ENCODE measurements around the gene GXYLT1.

The GXYLT1 gene

GRCh38 chr12:42182394-42182793, 37.7 kb upstream of the GXYLT1 start:
- no peak for DNase-seq (ENCODE audit: low read depth)
- no peak for TF ChIP-seq CTCF (IDR thresholded peaks at IDR 0.05; ENCODE audit: low read depth, low read length, missing control alignments)
- in situ Hi-C loops (cut with HindIII; ENCODE audit: low sequenced_read_pairs) = no loop called here
- no peak overlapping the region for H3K4me3 ChIP-seq (ENCODE audit: low read depth, low read length)

- no peak for TF ChIP-seq CTCF (IDR thresholded peaks at IDR 0.05; ENCODE audit: low read depth, low read length, missing control alignments)
- no peak overlapping the region for H3K4me3 ChIP-seq (ENCODE audit: low read depth, low read length)
- DNase-seq (ENCODE audit: low read depth) = no peak
- in situ Hi-C loops (cut with HindIII; ENCODE audit: low sequenced_read_pairs) = no loop called here
Measured at GRCh38 chr12:42180990-42181596, 36.4 kb upstream of the GXYLT1 start.

- no peak for TF ChIP-seq CTCF (IDR thresholded peaks at IDR 0.05; ENCODE audit: low read depth, low read length, missing control alignments)
- no peak for DNase-seq (ENCODE audit: low read depth)
- H3K4me3 ChIP-seq (ENCODE audit: low read depth, low read length) = no peak overlapping the region
- in situ Hi-C loops (cut with HindIII; ENCODE audit: low sequenced_read_pairs) = no loop called here
Measured at GRCh38 chr12:42178101-42178500, 33.4 kb upstream of the GXYLT1 start.

- no peak for TF ChIP-seq CTCF (IDR thresholded peaks at IDR 0.05; ENCODE audit: low read depth, low read length, missing control alignments)
- DNase-seq (ENCODE audit: low read depth) = no peak
- H3K4me3 ChIP-seq (ENCODE audit: low read depth, low read length) = no peak overlapping the region
- in situ Hi-C loops (cut with HindIII; ENCODE audit: low sequenced_read_pairs) = no loop called here
Measured at GRCh38 chr12:42174978-42175377, 30.3 kb upstream of the GXYLT1 start.

GRCh38 chr12:42173961-42174521, 29.4 kb upstream of the GXYLT1 start:
- no peak for TF ChIP-seq CTCF (IDR thresholded peaks at IDR 0.05; ENCODE audit: low read depth, low read length, missing control alignments)
- H3K4me3 ChIP-seq (ENCODE audit: low read depth, low read length) = no peak overlapping the region
- no peak for DNase-seq (ENCODE audit: low read depth)
- in situ Hi-C loops (cut with HindIII; ENCODE audit: low sequenced_read_pairs) = no loop called here

- H3K4me3 ChIP-seq (ENCODE audit: low read depth, low read length) = no peak overlapping the region
- in situ Hi-C loops (cut with HindIII; ENCODE audit: low sequenced_read_pairs) = no loop called here
- DNase-seq (ENCODE audit: low read depth) = no peak
- no peak for TF ChIP-seq CTCF (IDR thresholded peaks at IDR 0.05; ENCODE audit: low read depth, low read length, missing control alignments)
Measured at GRCh38 chr12:42172441-42173210, 28.0 kb upstream of the GXYLT1 start.

Data from astrocyte of the cerebellum (primary cell).